Measurements from ENCODE around the gene PRKAR2A. TPM values are rescaled to one million over a fixed set of nuclear protein-coding genes. Genes with fewer than 3 reads are reported as not detected.

The PRKAR2A gene
- polyA plus RNA-seq, 2 of the 4 experiments (the other 2 are of a cell fraction), result 15.3 to 17.2 TPM

DNA sequence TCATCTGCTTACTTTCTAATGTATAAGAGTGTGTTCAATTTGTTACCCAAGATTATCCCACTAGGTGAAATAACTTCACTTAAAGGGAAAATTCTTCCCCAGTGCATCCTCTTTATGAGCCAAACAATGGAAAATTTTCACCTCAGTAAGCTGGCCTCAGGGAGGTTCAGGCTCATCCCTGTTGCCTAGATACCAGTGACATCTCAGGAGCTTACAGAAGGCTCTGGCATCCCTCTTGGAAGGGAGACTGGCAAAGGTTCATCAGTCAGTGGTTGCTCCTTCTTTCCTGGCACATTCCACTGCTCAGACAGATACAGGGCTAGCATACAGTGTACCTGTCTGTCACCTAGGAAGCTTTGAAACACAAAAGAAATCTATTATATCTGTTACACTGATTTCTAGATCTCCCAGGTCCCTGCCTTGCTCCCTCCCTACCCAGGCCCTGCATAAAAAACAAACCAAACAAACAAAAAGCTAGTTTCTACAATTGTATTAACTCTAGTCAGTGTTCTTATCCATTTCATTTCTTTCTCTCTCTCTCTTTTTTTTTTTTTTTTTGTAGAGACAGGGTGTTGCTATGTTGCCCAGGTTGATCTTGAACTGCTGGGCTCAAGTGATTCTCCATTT is 132.4 kb downstream of the PRKAR2A start:
- DNase-seq (ENCODE audit: low read depth in 1 of 2, low spot score in 1 of 2), result peak in 1 of 2 experiments; percentile 30
- no peak for FAIRE-seq
- peak overlapping the region; percentile 98; the same call in 2 of the 3 replicates for H3K4me3 ChIP-seq
- H3K9me3 ChIP-seq, result no peaks in the 10 kb centered on the region
- H3K4me2 ChIP-seq, result peak overlapping the region; percentile 76
- POLR2A ChIA-PET, result no interaction called here
- TF ChIP-seq TFCP2L1 (CRISPR knock-in tag; IDR thresholded peaks at IDR 0.05), result no peak
- TF ChIP-seq, protein P1, sequence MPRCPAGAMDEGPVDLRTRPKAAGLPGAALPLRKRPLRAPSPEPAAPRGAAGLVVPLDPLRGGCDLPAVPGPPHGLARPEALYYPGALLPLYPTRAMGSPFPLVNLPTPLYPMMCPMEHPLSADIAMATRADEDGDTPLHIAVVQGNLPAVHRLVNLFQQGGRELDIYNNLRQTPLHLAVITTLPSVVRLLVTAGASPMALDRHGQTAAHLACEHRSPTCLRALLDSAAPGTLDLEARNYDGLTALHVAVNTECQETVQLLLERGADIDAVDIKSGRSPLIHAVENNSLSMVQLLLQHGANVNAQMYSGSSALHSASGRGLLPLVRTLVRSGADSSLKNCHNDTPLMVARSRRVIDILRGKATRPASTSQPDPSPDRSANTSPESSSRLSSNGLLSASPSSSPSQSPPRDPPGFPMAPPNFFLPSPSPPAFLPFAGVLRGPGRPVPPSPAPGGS (IDR thresholded peaks at IDR 0.05), result no peak
- no peak for TF ChIP-seq SREBF2 (IDR thresholded peaks at IDR 0.05)
- TF ChIP-seq NR3C1 (IDR thresholded peaks at IDR 0.05), result no peak
- no peak for TF ChIP-seq EP300 (IDR thresholded peaks at IDR 0.05)
- TF ChIP-seq CEBPB (IDR thresholded peaks at IDR 0.05), result no peak
- TF ChIP-seq, protein P2, sequence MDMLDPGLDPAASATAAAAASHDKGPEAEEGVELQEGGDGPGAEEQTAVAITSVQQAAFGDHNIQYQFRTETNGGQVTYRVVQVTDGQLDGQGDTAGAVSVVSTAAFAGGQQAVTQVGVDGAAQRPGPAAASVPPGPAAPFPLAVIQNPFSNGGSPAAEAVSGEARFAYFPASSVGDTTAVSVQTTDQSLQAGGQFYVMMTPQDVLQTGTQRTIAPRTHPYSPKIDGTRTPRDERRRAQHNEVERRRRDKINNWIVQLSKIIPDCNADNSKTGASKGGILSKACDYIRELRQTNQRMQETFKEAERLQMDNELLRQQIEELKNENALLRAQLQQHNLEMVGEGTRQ (IDR thresholded peaks at IDR 0.05), result no peak
- TF ChIP-seq HOXA7 (CRISPR knock-in tag; IDR thresholded peaks at IDR 0.05), result no peak
- TF ChIP-seq ZC3H11A (IDR thresholded peaks at IDR 0.05), result no peak
- no peak for TF ChIP-seq FOSB (CRISPR knock-in tag; IDR thresholded peaks at IDR 0.05)
- TF ChIP-seq KDM1A (IDR thresholded peaks at IDR 0.05; ENCODE audit: low read depth), result no peak
- no peak for TF ChIP-seq HOXB5 (CRISPR knock-in tag; IDR thresholded peaks at IDR 0.05)
- TF ChIP-seq, protein P3, sequence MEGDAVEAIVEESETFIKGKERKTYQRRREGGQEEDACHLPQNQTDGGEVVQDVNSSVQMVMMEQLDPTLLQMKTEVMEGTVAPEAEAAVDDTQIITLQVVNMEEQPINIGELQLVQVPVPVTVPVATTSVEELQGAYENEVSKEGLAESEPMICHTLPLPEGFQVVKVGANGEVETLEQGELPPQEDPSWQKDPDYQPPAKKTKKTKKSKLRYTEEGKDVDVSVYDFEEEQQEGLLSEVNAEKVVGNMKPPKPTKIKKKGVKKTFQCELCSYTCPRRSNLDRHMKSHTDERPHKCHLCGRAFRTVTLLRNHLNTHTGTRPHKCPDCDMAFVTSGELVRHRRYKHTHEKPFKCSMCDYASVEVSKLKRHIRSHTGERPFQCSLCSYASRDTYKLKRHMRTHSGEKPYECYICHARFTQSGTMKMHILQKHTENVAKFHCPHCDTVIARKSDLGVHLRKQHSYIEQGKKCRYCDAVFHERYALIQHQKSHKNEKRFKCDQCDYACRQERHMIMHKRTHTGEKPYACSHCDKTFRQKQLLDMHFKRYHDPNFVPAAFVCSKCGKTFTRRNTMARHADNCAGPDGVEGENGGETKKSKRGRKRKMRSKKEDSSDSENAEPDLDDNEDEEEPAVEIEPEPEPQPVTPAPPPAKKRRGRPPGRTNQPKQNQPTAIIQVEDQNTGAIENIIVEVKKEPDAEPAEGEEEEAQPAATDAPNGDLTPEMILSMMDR (IDR thresholded peaks at IDR 0.05), result no peak
- TF ChIP-seq, protein P4, sequence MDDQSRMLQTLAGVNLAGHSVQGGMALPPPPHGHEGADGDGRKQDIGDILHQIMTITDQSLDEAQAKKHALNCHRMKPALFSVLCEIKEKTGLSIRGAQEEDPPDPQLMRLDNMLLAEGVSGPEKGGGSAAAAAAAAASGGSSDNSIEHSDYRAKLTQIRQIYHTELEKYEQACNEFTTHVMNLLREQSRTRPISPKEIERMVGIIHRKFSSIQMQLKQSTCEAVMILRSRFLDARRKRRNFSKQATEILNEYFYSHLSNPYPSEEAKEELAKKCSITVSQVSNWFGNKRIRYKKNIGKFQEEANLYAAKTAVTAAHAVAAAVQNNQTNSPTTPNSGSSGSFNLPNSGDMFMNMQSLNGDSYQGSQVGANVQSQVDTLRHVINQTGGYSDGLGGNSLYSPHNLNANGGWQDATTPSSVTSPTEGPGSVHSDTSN (IDR thresholded peaks at IDR 0.05), result no peak
- TF ChIP-seq JUN (IDR thresholded peaks at IDR 0.05), result no peak
- no peak for TF ChIP-seq ESRRA (IDR thresholded peaks at IDR 0.05; ENCODE audit: borderline replicate concordance, low read length)
- CTCF ChIA-PET, result interaction anchor here (0.6 to 1.7 kb wide), 5 partner anchors 13 to 205 kb away, joined by 3 to 4 read pairs (median 4); partner anchors contain the start of gene NCKIPSD
- ATAC-seq, result no peak
- peaks cover 19% of the 10 kb centered on the region; the same call in 2 of the 3 replicates for H3K4me1 ChIP-seq
- no peak overlapping the region for H3K27ac ChIP-seq

DNA sequence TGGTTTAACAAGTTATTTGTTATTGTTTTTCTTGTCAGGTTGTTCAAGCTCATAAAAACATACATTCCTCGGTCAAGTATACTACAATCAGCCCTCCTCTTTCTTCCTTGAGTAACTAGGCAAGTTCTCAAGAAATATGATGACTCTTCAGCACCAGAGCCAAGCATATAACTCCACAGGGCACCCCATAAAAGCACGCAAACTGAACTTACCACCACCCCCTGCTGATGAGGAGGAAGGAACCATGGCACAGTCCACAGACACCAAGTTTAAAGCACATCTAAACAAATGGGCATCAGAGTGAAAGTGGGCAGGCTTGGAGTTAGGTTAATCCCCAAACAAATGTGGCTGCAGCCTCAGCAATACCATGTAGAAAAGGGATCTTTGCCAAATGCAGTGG is 135.9 kb downstream of the PRKAR2A start:
- Histone ChIP-seq H3K4me1 (peaks cover 26% of the 10 kb centered on the region; the same call in 2 of the 3 replicates), H3K4me2 (no peak overlapping the region), H3K27ac (no peak overlapping the region), H3K9me3 (no peaks in the 10 kb centered on the region), H3K4me3 (no peak overlapping the region)
- DNase-seq (ENCODE audit: low read depth in 1 of 2, low spot score in 1 of 2) (no peak), ATAC-seq (no peak), FAIRE-seq (no peak)
- 91% methylated on average over 2 of the region's 2 CpGs for WGBS (ENCODE audit: missing lambda C conversion rate)
- TF ChIP-seq, protein P2 (IDR thresholded peaks at IDR 0.05), result no peak
- TF ChIP-seq EHF (CRISPR knock-in tag; IDR thresholded peaks at IDR 0.05), result no peak
- TF ChIP-seq, protein P1 (IDR thresholded peaks at IDR 0.05), result no peak
- ChIA-PET POLR2A (no interaction called here), CTCF (no interaction called here)
